ENCODE results near the gene NDUFS6. TPM values are rescaled to one million over a fixed set of nuclear protein-coding genes. Genes with fewer than 3 reads are reported as not detected.
A peak's percentile ranks its signal among the peaks of the same experiment; 100 is the strongest.

NDUFS6 gene
- total RNA-seq, 6 donors from 2014 or later = 22.9 to 64.6 (median 39.3) TPM

DNA sequence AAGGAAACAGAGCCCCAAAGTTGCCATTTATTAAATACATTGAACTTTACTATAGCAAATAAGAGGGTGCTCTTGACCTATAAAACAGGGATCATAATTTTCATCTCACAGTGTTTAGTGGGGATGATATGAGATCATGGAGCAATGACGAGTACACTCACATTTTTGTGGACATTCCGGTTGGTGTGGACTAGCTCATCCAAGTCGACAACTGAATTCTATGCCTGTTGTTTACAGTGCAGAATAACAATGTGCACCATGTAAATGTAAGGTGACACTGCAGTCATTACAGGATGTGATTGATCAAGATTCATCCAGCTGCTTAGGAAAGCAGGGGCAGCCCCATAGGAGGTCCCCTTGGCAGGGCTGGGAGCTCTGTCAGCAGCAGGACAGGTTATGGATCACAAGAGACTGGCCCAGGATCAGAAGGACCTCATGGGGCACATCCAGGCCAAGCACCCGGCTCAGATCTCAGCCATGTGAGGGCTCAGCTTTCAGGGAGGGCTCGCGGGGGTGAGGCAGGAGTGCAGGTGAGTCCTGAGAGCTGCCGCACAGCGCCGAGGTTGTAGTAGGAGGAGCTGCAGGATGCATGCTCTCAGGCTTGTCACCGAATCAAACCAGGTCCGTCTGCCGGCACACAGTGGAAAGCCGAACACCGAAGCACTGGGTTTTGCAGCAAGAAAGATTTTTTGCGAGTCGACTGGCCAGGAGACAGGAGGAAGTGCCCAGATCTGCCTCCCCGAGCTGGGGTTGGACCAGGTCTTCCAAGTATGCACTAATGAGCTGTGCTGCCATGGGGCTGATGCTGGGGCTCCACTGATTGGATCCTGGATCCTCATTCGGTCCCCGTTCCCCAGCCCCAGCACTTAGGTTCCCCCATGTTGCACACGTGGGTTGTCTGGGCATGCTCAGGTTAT lies 29.8 kb upstream of the NDUFS6 start:
- no peak for TF ChIP-seq POLR2A (IDR thresholded peaks at IDR 0.05)
- no peaks in the 10 kb centered on the region for H3K4me1 ChIP-seq
- WGBS, 2 donors = 42 to 66% methylated on average over 13 to 20 of the region's 20 CpGs
- ATAC-seq (ENCODE audit: low FRiP score in 2 of 2) = no peak
- no peak overlapping the region for H3K4me3 ChIP-seq
- no peaks in the 10 kb centered on the region for H3K9me3 ChIP-seq
- H3K27ac ChIP-seq = no peak overlapping the region
- no peaks in the 10 kb centered on the region for H3K27me3 ChIP-seq
- no peaks in the 10 kb centered on the region for H3K36me3 ChIP-seq
- no peak for DNase-seq

DNA sequence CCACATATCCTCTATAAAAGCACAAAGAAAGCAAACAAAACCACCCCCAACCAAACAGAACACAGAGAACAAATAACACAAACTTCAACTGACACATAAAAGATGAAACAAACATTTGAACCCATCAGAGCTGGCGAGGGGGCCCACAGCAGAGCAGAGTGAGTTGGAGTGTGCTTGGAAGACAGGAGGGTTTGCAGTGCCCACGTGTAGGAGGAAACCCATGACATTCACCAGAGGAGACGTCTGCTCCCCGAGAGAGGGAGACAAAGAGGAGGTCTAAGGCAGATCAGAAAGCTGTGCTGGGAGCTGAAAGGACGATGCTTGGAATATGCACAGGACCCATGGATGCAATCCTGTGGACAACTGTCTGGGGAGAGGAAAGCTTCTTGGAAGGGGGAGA lies 28.6 kb upstream of the NDUFS6 start:
- no peaks in the 10 kb centered on the region for H3K27me3 ChIP-seq
- no peaks in the 10 kb centered on the region for H3K4me1 ChIP-seq
- H3K27ac ChIP-seq = no peak overlapping the region
- H3K9me3 ChIP-seq = no peaks in the 10 kb centered on the region
- no peak overlapping the region for H3K4me3 ChIP-seq
- no peak for TF ChIP-seq POLR2AphosphoS5 (IDR thresholded peaks at IDR 0.05)
- no peaks in the 10 kb centered on the region for H3K36me3 ChIP-seq
- 13 to 24% methylated on average over 5 of the region's 5 CpGs for WGBS, 2 donors
- no peak for ATAC-seq (ENCODE audit: low FRiP score in 2 of 2)
- no peak for DNase-seq

DNA sequence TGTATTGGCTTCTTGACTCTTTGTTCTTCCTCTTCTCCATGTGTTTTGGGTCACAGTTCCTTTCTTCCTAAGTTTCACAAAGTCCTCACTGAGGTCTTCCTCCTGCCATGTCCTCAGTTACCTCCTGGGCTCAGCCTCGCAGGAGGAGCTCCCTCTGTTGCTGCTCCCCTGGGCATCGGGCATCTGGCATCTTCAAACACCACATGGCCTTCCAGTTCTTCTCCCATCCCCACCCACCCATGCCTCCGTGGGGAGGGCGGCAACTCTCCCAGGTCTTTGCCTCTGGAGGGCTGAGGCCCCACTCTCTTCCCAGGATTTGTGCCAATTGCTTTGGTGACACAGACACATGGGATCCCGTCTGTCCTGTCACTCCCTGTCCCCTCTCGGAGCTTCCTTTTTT lies 24.4 kb upstream of the NDUFS6 start:
- Histone ChIP-seq H3K36me3 (no peaks in the 10 kb centered on the region), H3K4me1 (no peaks in the 10 kb centered on the region), H3K27ac (no peak overlapping the region), H3K4me3 (no peak overlapping the region), H3K9me3 (no peaks in the 10 kb centered on the region), H3K27me3 (no peaks in the 10 kb centered on the region)
- ATAC-seq (ENCODE audit: low FRiP score in 2 of 2) (no peak), DNase-seq (no peak)
- 77 to 91% methylated on average over 6 of the region's 6 CpGs for WGBS, 2 donors
- TF ChIP-seq POLR2A (IDR thresholded peaks at IDR 0.05) (no peak), EP300 (IDR thresholded peaks at IDR 0.05) (no peak), POLR2AphosphoS5 (IDR thresholded peaks at IDR 0.05) (no peak)
- TF ChIP-seq, protein P1, sequence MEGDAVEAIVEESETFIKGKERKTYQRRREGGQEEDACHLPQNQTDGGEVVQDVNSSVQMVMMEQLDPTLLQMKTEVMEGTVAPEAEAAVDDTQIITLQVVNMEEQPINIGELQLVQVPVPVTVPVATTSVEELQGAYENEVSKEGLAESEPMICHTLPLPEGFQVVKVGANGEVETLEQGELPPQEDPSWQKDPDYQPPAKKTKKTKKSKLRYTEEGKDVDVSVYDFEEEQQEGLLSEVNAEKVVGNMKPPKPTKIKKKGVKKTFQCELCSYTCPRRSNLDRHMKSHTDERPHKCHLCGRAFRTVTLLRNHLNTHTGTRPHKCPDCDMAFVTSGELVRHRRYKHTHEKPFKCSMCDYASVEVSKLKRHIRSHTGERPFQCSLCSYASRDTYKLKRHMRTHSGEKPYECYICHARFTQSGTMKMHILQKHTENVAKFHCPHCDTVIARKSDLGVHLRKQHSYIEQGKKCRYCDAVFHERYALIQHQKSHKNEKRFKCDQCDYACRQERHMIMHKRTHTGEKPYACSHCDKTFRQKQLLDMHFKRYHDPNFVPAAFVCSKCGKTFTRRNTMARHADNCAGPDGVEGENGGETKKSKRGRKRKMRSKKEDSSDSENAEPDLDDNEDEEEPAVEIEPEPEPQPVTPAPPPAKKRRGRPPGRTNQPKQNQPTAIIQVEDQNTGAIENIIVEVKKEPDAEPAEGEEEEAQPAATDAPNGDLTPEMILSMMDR (IDR thresholded peaks at IDR 0.05) = no peak

DNA sequence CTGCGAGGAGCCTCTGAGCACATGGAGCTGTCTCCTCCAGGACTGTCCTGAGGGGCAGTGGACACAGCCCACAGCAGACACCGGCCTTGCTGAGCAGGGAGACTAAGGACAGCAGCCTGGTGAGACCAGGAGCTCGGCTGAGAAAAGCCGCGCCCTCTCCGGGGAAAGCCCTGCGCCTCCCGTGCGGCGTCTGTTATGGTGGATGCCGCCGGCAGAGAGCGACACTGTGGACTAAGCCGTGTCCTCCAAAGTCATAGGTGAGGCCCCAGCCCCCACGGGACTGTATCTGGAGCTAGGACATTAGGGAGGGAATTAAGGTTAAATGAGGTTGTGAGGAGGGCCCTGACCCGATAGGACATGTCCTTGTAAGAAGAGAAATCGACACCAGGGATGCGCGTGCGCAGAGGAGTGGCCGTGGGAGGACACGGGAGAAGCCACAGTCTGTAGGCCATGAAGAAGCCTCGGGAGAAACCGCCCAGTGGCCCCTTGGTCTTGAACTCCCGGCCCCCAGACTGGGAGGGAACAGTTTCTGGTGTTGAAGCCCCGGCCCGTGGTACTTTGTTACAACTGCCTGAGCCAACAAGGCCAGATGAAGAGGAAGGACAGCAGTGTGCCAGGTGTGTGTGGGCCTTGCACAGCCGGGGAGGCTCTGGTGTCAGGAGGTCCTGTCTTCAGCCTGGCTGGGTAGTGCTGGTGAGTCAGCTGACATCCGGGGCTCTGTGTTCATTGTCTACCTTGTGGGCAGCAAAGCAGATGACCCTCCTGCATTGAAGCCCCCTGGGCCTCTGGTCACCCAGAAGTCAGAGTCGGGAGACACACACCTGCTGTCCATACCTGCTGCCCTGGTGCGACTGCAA lies 23.7 kb upstream of the NDUFS6 start:
- DNase-seq = no peak
- 85 to 95% methylated on average over 14 to 31 of the region's 31 CpGs for WGBS, 2 donors
- no peak for TF ChIP-seq POLR2A (IDR thresholded peaks at IDR 0.05)
- TF ChIP-seq EP300 (IDR thresholded peaks at IDR 0.05) = no peak
- no peak for TF ChIP-seq POLR2AphosphoS5 (IDR thresholded peaks at IDR 0.05)
- TF ChIP-seq, protein P1 (IDR thresholded peaks at IDR 0.05) = no peak
- Histone ChIP-seq H3K4me3 (no peak overlapping the region), H3K27ac (no peak overlapping the region), H3K9me3 (no peaks in the 10 kb centered on the region), H3K27me3 (no peaks in the 10 kb centered on the region), H3K4me1 (no peaks in the 10 kb centered on the region), H3K36me3 (no peaks in the 10 kb centered on the region)
- ATAC-seq (ENCODE audit: low FRiP score in 2 of 2) = peak in 1 of 2 donors; percentile 30

DNA sequence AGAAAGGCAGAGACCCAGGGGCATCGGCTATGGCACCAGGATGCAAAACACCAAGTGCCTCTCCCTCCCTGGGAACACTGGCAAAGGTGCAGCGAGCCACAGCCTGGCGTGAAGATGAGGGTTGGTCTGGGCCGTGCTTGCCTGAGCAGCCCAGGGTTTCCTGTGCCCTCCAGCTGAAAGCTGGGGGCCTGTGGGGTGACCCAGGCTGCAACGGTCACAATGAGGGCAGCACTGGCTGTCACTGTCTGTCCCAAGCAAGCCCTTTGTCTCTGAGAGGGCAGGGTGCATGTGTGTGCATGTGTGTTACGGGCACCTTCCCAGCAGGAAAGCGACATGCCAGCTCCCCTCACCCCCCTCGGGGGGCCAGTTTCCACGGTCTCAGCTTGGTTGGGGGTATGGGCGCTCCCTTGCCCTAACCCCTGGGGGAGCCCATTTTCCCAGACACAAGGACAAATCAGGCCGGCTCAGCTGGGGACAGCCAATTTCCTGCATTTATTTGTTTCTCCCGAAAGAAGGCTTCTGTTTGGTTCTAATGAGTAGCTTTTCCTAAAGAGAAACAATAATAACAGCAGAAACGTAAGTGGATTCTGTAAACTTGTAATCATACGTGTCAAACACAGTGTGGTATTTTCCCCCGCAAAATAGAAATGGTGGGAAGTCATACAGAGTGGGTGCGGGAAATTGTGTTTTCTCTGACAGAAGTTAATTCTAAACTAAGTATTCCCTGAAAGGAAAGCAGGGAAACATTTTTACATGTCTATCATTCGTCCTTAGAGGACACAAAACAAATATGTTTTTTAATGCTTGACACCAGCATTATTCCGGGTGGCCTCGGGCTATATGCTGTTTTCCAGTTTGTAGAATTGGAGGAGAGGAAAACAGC lies 22.8 kb upstream of the NDUFS6 start:
- Histone ChIP-seq H3K36me3 (no peaks in the 10 kb centered on the region), H3K27me3 (no peaks in the 10 kb centered on the region), H3K9me3 (no peaks in the 10 kb centered on the region), H3K4me3 (no peak overlapping the region), H3K4me1 (no peaks in the 10 kb centered on the region), H3K27ac (no peak overlapping the region)
- no peak for TF ChIP-seq POLR2A (IDR thresholded peaks at IDR 0.05)
- WGBS, 2 donors = 61 to 73% methylated on average over 15 to 18 of the region's 19 CpGs
- ATAC-seq (ENCODE audit: low FRiP score in 2 of 2) (peak in 1 of 2 donors; percentile 16), DNase-seq (no peak)

All from upper lobe of left lung (tissue), 6 donors.